Astrocyte of the cerebellum (primary cell): Measurements from ENCODE around the gene PIP4K2C.
A peak's percentile ranks its signal among the peaks of the same experiment; 100 is the strongest.

Source experiments
- DNase-seq: peaks from one replicate; pipeline ENCODE4 v3.0.0-alpha.2; 2011; ENCODE audit warnings: low read depth
- H3K4me3 ChIP-seq: 2 replicates; pipeline ENCODE4 v1.5.1; 2011; ENCODE audit warnings: mild to moderate bottlenecking, low read depth, low read length, moderate library complexity
- CTCF ChIP-seq: IDR thresholded peaks from 2 replicates; pipeline ENCODE4 v1.5.1; 2012; ENCODE audit warnings: low read length, low read depth, moderate library complexity, mild to moderate bottlenecking; ENCODE audit errors: missing control alignments
- in situ Hi-C: cut with HindIII; loops from 2 replicates; pipeline ENCODE4 v1.10.0; 2017; ENCODE audit warnings: low sequenced_read_pairs

PIP4K2C gene

GRCh38 chr12:57590864-57591781 lies at the start of gene PIP4K2C:
Gene PIP4K2C, plus strand, starts transcription at chr12:57591192. Its CDS starts 98 bp downstream, at chr12:57591290.
- no peak for DNase-seq
- H3K4me3 ChIP-seq = peak within 1 kb of the TSS; percentile 83
- in situ Hi-C loops = no loop called here
- TF ChIP-seq CTCF = no peak

- no peak overlapping the region for H3K4me3 ChIP-seq
- DNase-seq = no peak
- TF ChIP-seq CTCF = no peak
- in situ Hi-C loops = no loop called here
These were observed 49.3 kb upstream of the PIP4K2C start for GRCh38 chr12:57541717-57542116.

GRCh38 chr12:57543581-57543980 lies 47.4 kb upstream of the PIP4K2C start:
- DNase-seq = no peak
- TF ChIP-seq CTCF = no peak
- no peak overlapping the region for H3K4me3 ChIP-seq
- in situ Hi-C loops = no loop called here

GRCh38 chr12:57545809-57546437 lies 45.1 kb upstream of the PIP4K2C start:
- in situ Hi-C loops = no loop called here
- no peak for DNase-seq
- no peak for TF ChIP-seq CTCF
- H3K4me3 ChIP-seq = peak overlapping the region; percentile 94

GRCh38 chr12:57546438-57547287 lies 44.3 kb upstream of the PIP4K2C start, which contains the start of gene DCTN2:
Gene DCTN2, minus strand, starts transcription at chr12:57547192. Its CDS starts 129 bp downstream, at chr12:57547063.
- no peak for TF ChIP-seq CTCF
- H3K4me3 ChIP-seq = peak within 1 kb of the TSS; percentile 94
- DNase-seq = peak; percentile 92
- in situ Hi-C loops = no loop called here
